ENCODE results near the gene GRM5.

GRM5 gene

DNA sequence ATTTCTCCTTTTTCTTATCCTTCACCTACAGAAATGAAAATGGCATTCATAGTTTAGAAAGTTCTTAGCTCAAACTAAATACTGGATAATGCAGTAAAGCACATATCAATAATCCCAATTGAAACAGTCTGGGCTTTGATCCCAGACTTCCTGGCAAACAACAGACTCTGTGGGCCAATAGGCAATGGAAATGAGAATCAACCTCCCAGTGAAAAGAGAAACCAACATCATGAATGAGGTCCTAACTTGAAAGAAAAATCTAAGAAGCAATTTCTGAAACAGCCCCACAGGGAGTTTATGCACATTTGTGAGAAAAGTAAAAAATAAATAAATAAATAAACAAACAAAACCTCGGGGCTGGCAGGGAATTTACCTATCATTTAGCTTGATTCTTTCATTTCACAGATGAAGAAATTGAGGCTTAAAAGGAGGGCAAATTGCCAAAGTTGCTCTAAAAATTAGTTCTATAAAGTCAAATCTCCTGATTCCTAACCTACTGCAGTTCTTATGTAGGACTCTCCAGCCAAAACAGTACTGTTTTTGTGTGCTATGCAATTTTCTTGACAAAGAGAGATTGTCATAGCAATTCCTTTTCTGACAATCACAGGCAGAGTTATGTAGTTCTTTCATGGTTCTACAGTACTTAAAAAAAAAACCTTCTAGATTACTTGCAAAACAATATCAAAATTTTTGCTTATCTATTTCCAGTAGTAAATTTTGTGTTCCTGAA, 265.8 kb downstream of the GRM5 start:
- no peak for DNase-seq (ENCODE audit: low read depth)
- H3K4me3 ChIP-seq (replicated peaks; ENCODE audit: low read depth, low read length), result no peak overlapping the region
- TF ChIP-seq, protein P1, sequence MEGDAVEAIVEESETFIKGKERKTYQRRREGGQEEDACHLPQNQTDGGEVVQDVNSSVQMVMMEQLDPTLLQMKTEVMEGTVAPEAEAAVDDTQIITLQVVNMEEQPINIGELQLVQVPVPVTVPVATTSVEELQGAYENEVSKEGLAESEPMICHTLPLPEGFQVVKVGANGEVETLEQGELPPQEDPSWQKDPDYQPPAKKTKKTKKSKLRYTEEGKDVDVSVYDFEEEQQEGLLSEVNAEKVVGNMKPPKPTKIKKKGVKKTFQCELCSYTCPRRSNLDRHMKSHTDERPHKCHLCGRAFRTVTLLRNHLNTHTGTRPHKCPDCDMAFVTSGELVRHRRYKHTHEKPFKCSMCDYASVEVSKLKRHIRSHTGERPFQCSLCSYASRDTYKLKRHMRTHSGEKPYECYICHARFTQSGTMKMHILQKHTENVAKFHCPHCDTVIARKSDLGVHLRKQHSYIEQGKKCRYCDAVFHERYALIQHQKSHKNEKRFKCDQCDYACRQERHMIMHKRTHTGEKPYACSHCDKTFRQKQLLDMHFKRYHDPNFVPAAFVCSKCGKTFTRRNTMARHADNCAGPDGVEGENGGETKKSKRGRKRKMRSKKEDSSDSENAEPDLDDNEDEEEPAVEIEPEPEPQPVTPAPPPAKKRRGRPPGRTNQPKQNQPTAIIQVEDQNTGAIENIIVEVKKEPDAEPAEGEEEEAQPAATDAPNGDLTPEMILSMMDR (IDR thresholded peaks at IDR 0.05; ENCODE audit: low read length, missing control alignments), result no peak

DNA sequence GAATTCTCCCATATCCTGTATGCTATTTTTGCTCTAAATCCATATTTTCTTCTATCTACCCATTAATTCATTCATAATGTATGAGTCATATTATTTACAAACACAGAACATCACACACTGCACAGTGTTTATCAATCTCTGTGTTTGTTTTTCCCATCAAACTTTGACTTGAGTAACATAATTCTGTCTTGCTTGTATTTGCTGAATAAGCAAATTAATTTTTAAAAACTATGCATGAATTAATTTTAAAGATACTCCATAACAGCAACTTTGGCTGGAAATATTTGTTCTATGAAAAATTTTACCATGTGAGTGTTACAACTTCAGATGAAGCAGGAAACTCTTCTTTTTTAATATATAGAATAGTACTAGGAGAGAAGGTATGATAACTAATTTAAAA, 275.6 kb downstream of the GRM5 start:
- no peak overlapping the region for H3K4me3 ChIP-seq (replicated peaks; ENCODE audit: low read depth, low read length)
- DNase-seq (ENCODE audit: low read depth), result no peak
- TF ChIP-seq, protein P1 (IDR thresholded peaks at IDR 0.05; ENCODE audit: low read length, missing control alignments), result no peak

GRCh38 chr11:88779577-88779976, 286.2 kb downstream of the GRM5 start:
- H3K4me3 ChIP-seq (replicated peaks; ENCODE audit: low read depth, low read length), result no peak overlapping the region
- TF ChIP-seq, protein P1 (IDR thresholded peaks at IDR 0.05; ENCODE audit: low read length, missing control alignments), result no peak
- peak; percentile 28 for DNase-seq (ENCODE audit: low read depth)

GRCh38 chr11:88770475-88771079, 295.2 kb downstream of the GRM5 start:
- TF ChIP-seq, protein P1 (IDR thresholded peaks at IDR 0.05; ENCODE audit: low read length, missing control alignments), result no peak
- no peak overlapping the region for H3K4me3 ChIP-seq (replicated peaks; ENCODE audit: low read depth, low read length)
- no peak for DNase-seq (ENCODE audit: low read depth)

DNA sequence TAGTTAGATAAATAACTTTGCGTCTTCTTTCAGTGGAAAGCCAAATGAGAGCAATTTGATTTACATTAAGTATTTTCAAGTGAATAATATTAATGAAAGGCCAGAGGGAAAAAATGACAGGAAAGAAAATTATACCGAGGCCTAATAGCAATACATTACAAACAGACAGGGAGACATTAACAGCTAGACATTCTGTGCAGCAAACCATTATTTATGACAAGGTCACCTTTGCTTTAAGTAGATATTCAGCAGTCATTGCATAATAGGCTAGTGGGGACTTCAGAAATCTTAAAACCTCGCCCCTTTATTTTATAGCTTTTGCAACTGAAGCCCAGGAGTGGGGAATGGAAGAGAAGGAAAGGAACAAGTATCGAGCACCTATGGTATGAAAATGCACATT, 321.6 kb downstream of the GRM5 start:
- TF ChIP-seq, protein P1 (IDR thresholded peaks at IDR 0.05; ENCODE audit: low read length, missing control alignments), result no peak
- DNase-seq (ENCODE audit: low read depth), result no peak
- H3K4me3 ChIP-seq (replicated peaks; ENCODE audit: low read depth, low read length), result no peak overlapping the region

GRCh38 chr11:88739524-88739923, 326.3 kb downstream of the GRM5 start:
- no peak for DNase-seq (ENCODE audit: low read depth)
- TF ChIP-seq, protein P1 (IDR thresholded peaks at IDR 0.05; ENCODE audit: low read length, missing control alignments), result no peak
- no peak overlapping the region for H3K4me3 ChIP-seq (replicated peaks; ENCODE audit: low read depth, low read length)

- H3K4me3 ChIP-seq (replicated peaks; ENCODE audit: low read depth, low read length), result no peak overlapping the region
- no peak for DNase-seq (ENCODE audit: low read depth)
- TF ChIP-seq, protein P1 (IDR thresholded peaks at IDR 0.05; ENCODE audit: low read length, missing control alignments), result no peak
Observed at GRCh38 chr11:88709567-88709966, 356.2 kb downstream of the GRM5 start.

Measured in fibroblast of pulmonary artery (primary cell).